ENCODE data around the gene WDR27.

Gene WDR27

DNA sequence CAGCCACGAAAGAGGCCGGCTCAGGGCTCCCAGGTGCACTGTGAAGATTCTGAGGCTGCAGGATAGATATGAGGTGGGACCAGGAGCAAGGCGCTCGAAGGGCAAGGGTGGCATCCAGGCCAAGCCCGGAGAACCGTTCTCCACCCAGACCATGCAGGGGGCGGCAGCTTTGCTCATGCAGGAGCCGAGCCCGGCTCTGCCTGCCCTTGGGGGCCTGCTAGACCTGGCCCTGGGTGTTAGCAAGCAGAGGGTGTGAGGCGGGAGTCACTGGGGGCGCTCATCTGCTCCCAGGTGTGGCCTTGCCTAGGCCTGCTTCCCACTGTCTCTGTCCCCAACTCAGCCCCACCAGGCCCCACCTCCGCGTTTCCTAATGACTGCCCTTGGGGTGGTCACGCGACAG is 59.4 kb downstream of the WDR27 start:
- Mint-ChIP-seq H3K36me3 (no peaks in the 10 kb centered on the region), H3K4me3 (no peak overlapping the region), H3K27ac (no peak overlapping the region), H3K4me1 (no peaks in the 10 kb centered on the region), H3K9me3 (no peaks in the 10 kb centered on the region)
- DNase-seq (ENCODE audit: low spot score in 2 of 2) (no peak), ATAC-seq (no peak)

DNA sequence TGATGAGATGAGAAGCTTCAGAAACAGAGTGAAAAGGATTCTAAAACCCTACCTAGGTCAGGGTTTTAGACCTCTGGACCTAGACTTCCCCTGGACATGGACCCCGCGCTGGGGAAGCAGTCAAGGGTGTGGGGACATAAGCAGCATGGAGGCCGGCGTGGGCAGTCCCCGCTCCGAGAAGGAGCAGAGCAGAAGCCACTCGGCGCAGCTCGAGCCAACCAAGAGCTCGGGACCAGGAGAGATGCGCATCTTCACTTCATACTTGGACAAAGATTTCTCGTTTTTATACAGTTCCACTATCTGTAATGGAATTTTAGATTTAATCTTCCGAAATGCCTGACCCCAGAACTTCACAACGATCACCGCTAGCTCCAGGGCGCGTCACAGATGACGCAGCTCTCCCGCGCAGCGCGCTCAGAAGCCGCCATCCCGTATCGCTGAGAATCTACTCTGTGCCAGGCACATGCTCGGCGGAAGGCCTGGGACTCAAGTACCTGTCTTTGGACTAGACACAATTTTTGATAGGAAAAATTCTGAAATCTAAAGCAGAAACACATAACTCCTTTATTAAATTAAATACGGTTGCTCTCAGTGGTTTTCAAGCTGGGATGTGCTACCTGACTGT is 60.3 kb downstream of the WDR27 start:
- no peaks in the 10 kb centered on the region for H3K9me3 Mint-ChIP-seq
- no peak overlapping the region for H3K4me3 Mint-ChIP-seq
- no peak for ATAC-seq
- no peaks in the 10 kb centered on the region for H3K36me3 Mint-ChIP-seq
- H3K27ac Mint-ChIP-seq = no peak overlapping the region
- no peaks in the 10 kb centered on the region for H3K4me1 Mint-ChIP-seq
- DNase-seq (ENCODE audit: low spot score in 2 of 2) = no peak

DNA sequence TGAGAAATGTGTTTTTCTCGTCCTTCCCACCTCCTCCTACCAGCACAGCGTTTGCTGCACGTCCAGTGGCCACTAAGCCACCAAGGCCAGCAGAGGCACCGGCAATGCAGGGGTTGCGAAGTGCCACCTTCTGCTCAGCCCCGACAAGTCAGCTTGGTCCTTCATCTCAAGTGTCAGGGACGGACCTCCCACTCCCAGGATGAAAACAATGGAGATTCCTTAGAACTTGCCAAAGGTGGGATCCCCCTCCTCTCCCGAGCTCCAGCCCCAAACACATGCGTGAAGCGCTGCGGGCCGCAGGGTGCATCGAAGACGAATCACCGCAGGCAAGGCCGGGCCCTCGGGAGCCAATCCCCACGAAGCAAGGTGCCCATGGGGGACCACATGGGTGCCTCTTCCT is 60.8 kb downstream of the WDR27 start:
- H3K27ac Mint-ChIP-seq = no peak overlapping the region
- H3K9me3 Mint-ChIP-seq = no peaks in the 10 kb centered on the region
- DNase-seq (ENCODE audit: low spot score in 2 of 2) (no peak), ATAC-seq (no peak)
- H3K4me1 Mint-ChIP-seq = no peaks in the 10 kb centered on the region
- no peak overlapping the region for H3K4me3 Mint-ChIP-seq
- no peaks in the 10 kb centered on the region for H3K36me3 Mint-ChIP-seq

DNA sequence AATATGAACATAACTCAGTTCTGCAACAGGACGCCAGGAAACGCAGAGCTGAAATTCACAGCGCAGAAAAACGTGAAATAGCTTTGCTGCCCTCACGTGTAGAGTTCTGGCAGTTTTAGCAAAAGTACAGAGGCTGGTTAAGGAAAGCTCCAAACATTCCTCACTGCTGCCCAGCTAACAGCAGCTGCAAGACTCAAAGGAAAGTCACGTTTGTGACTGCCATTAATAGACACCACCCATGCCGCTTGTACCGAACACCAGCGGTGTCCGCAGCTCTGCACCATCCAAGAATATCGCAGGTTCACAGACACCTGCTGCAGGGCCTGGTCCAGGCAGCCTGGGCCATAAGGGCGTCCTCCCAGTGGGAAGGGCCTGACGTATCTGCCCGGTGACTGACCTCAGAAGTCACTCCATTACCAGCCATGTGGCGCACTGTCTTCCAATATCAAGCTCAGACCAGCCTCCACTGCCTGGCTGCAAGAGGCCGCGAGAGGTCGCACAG is 61.4 kb downstream of the WDR27 start:
- no peak for DNase-seq (ENCODE audit: low spot score in 2 of 2)
- H3K27ac Mint-ChIP-seq = no peak overlapping the region
- no peak for ATAC-seq
- H3K4me3 Mint-ChIP-seq = no peak overlapping the region
- H3K9me3 Mint-ChIP-seq = no peaks in the 10 kb centered on the region
- no peaks in the 10 kb centered on the region for H3K36me3 Mint-ChIP-seq
- no peaks in the 10 kb centered on the region for H3K4me1 Mint-ChIP-seq

DNA sequence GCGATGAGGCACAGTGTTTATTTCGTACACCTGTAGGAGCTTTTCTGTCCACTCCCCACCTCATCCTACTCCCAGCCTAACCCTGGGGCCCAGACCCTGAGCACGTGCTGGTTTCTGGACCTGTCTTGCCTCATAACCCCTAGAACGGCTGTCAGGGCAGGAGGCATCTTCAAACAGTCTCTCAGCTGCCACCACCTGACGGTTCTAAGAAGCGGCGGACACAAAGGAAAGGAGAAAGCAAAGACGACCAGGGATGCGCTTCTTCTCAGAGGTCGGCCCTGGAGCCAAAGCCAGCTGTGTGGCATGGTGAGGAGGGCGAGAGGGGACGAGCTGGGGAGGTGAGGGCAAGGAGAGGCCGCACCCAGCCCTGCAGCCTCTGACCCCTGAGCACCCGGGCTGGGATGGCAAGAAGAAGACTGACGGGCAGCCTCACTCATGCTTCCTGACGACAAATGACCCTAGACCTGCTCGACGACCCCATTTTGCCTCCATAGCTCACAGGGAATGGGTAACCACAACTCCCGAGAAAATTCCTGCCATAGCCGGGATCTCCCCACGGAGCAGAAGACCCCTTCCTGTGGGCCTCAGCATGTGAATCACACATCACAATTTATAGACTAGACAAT is 62.1 kb downstream of the WDR27 start:
- no peak overlapping the region for H3K4me3 Mint-ChIP-seq

DNA sequence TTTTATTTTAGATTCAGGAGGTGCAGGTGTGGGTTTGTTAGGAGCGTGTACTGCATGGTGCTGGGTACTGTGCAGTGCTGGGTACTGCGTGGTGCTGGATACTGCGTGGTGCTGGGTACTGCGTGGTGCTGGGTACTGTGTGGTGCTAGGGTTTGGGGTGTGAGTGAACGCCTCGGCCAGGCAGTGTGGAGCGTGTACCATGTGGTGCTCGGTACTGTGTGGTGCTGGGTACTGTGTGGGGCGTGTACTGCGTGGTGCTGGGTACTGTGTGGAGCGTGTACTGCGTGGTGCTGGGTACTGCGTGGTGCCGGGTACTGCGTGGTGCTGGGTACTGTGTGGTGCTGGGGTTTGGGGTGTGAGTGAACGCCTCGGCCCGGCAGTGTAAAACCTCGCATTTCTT is 62.9 kb downstream of the WDR27 start:
- DNase-seq (ENCODE audit: low spot score in 2 of 2) (no peak), ATAC-seq (peak; percentile 31)
- no peaks in the 10 kb centered on the region for H3K4me1 Mint-ChIP-seq
- no peak overlapping the region for H3K27ac Mint-ChIP-seq
- no peak overlapping the region for H3K4me3 Mint-ChIP-seq
- no peaks in the 10 kb centered on the region for H3K9me3 Mint-ChIP-seq
- H3K36me3 Mint-ChIP-seq = no peaks in the 10 kb centered on the region

More for the DNA sequence above, 62.1 kb downstream of the WDR27 start:
- no peak overlapping the region for H3K27ac Mint-ChIP-seq
- H3K9me3 Mint-ChIP-seq = no peaks in the 10 kb centered on the region
- no peaks in the 10 kb centered on the region for H3K4me1 Mint-ChIP-seq
- ATAC-seq (no peak), DNase-seq (ENCODE audit: low spot score in 2 of 2) (no peak)
- no peaks in the 10 kb centered on the region for H3K36me3 Mint-ChIP-seq

DNA sequence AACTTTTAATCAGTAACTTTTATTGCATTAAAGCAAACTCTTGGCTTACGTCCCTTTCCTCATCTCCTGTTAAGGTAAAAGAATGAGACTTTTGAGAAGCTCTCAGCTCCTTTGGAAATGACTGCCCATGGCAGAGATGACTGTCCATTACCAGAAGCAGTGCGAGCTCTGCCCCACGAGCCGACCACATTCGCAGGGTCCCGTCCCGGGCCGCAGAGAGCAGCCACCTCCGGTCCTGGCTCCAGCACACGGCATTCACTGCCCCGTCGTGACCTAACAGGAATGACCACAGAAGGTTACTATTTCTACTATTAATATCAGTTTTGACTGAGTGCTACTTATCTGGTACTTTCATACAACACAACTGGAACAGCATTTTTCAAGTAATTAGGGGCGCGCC is 63.4 kb downstream of the WDR27 start:
- H3K36me3 Mint-ChIP-seq = no peaks in the 10 kb centered on the region
- H3K4me1 Mint-ChIP-seq = no peaks in the 10 kb centered on the region
- ATAC-seq = no peak
- no peak for DNase-seq (ENCODE audit: low spot score in 2 of 2)
- H3K9me3 Mint-ChIP-seq = no peaks in the 10 kb centered on the region
- H3K4me3 Mint-ChIP-seq = no peak overlapping the region
- H3K27ac Mint-ChIP-seq = no peak overlapping the region

DNA sequence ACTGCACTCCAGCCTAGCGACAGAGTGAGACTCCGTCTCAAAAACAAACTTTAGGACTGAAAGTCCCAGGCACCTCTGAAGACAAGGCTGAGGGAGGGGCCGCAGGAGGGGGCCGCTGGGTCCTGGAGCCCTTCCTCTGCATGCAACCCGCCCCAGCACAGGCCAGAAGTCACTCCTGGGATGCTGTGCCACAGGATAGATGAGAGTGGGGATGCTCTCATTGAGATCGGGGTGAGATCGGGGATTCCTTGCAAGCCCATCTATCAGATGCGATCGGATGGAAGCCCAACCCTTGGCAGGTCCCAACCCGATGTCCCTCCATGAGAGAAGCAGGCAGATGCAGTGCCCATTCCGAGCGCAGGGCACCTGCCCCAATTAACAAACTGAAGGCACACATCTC is 66.5 kb downstream of the WDR27 start:
- ATAC-seq = no peak
- H3K4me3 Mint-ChIP-seq = no peak overlapping the region
- H3K4me1 Mint-ChIP-seq = no peaks in the 10 kb centered on the region
- no peaks in the 10 kb centered on the region for H3K9me3 Mint-ChIP-seq
- H3K27ac Mint-ChIP-seq = no peak overlapping the region
- H3K36me3 Mint-ChIP-seq = no peaks in the 10 kb centered on the region
- no peak for DNase-seq (ENCODE audit: low spot score in 2 of 2)

DNA sequence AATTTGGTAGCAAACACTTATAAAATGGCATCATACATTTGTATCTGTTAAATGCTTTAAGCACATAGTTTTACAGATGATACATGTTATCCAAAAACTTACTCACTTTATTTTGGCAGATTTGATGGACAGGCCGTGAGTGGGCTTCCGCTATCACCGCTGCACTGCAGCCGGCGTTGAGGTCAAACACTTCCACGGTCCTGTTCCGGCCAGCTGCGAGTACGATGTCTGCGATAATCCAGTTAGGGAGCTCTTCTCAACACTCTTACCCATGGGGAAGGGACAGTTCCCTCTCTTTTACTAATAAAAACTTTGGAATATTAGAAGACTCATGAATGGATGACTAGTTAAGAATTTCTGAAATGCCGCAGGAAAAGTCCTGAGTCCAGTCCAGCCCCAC is 69.0 kb downstream of the WDR27 start:
- no peak overlapping the region for H3K27ac Mint-ChIP-seq

DNA sequence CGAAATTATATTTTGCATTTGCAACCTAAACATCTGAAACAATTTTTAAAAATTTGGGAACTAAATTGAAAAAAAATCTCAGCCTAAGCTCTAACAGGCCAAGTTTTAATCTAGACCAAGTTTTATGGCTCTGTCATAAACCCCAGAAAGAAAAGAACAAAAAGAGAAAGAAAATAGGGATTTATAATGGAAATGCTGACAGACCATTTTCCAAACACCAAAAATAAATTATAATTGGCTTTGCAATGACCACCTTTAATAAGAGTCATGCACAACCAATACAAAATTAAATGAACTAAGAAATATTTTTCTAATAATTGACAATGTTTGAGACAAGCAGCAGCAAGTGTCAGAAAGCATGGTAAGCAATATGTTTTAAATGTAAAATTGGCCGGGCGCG is 72.6 kb downstream of the WDR27 start:
- H3K9me3 Mint-ChIP-seq = no peaks in the 10 kb centered on the region
- H3K4me3 Mint-ChIP-seq = no peak overlapping the region
- ATAC-seq (no peak), DNase-seq (ENCODE audit: low spot score in 2 of 2) (no peak)
- H3K27ac Mint-ChIP-seq = no peak overlapping the region
- H3K36me3 Mint-ChIP-seq = no peaks in the 10 kb centered on the region
- no peaks in the 10 kb centered on the region for H3K4me1 Mint-ChIP-seq

More for the DNA sequence above, 69.0 kb downstream of the WDR27 start:
- Mint-ChIP-seq H3K36me3 (no peaks in the 10 kb centered on the region), H3K4me1 (no peaks in the 10 kb centered on the region), H3K4me3 (no peak overlapping the region), H3K9me3 (no peaks in the 10 kb centered on the region)
- ATAC-seq = no peak
- DNase-seq (ENCODE audit: low spot score in 2 of 2) = no peak

DNA sequence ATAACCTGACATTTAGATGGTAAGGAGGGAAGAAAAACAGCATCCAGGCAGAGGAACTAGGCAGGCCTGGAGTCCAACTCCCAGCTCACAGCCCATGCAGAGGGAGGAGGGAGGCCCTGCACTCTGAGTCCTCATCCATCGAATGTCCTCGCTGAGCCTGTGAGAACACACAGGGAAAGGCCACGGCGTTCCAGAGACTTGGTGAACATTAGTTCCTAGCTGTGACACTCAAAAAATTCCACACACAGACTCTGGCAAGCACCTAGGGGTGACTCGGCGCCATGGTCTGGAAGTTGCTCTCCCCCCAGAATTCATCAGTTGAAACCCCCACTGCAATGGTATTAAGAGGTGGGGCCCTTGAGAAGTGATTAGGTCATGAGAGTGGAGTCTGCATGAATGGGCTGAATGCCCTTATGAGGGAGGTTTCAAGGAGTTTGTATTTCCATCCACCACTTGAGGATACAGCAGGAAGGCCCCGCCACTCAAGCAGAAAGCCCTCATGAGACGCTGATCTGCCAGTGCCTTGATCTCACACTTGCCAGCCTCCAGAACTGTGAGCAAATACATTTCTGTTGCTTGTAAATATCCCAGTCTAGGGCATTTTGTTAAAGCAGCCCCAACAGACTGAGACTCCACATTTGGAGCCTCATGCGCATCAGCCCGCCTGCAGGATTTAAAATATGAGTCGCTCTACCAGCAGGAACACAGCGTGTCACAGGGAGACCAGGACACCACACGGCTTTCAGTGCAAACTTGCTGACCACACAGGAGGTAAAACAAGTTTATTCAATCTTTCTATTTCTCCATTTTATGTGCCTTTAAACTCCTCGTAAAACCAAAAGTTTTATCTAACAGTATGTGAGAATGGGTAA is 73.9 kb downstream of the WDR27 start:
- H3K4me1 Mint-ChIP-seq = no peaks in the 10 kb centered on the region
- no peak for ATAC-seq

DNA sequence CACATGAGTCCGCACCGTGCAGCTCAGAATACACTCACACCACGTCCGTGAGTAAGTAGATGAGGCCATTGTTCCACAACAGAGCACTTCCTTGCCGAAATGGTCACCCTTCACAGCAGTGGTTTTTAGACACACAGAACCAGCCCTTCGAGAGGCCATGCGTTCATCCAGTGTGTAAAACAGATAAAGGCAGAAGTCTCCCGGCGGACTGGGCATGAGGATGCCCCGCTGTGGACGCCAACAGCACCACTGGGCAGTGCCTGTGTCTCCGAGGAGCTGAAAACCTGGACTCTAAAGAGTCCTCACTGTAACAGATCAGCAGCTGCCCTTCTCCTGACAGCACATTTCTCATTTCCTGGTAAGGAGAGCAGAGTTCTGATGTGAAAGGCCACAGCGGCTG is 75.2 kb downstream of the WDR27 start:
- H3K36me3 Mint-ChIP-seq = no peaks in the 10 kb centered on the region
- H3K4me3 Mint-ChIP-seq = no peak overlapping the region
- no peak overlapping the region for H3K27ac Mint-ChIP-seq
- no peaks in the 10 kb centered on the region for H3K4me1 Mint-ChIP-seq
- no peaks in the 10 kb centered on the region for H3K9me3 Mint-ChIP-seq
- ATAC-seq (no peak), DNase-seq (ENCODE audit: low spot score in 2 of 2) (peak in 1 of 2 donors; percentile 38)

More for the DNA sequence above, 73.9 kb downstream of the WDR27 start:
- Mint-ChIP-seq H3K4me3 (no peak overlapping the region), H3K36me3 (no peaks in the 10 kb centered on the region), H3K27ac (no peak overlapping the region), H3K9me3 (no peaks in the 10 kb centered on the region)
- peak in 1 of 2 donors; percentile 32 for DNase-seq (ENCODE audit: low spot score in 2 of 2)

DNA sequence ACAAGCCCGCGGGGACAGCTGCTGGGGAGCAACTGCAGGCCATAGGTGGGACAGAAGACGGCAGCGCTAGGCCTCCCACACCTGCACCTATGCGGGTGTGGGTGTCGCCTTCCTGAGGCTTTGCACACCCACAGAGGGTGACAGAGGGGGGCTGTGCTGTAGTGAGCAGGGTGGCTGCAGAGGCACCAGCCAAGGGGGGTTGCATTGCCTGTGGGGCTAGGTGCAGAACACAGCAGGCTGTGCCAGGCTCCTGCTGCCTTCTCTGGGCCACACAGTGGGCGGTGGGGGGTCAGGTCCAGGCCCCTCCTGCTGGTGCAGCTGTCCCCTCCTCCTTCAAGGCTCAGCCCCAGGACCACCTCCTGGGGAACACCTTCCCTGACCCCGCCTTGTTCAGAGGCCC is 75.7 kb downstream of the WDR27 start:
- DNase-seq (ENCODE audit: low spot score in 2 of 2) = peak in 1 of 2 donors; percentile 43
- peak; percentile 19 for ATAC-seq
- H3K4me3 Mint-ChIP-seq = no peak overlapping the region
- H3K9me3 Mint-ChIP-seq = no peaks in the 10 kb centered on the region
- no peaks in the 10 kb centered on the region for H3K36me3 Mint-ChIP-seq
- H3K27ac Mint-ChIP-seq = peak overlapping the region; percentile 23
- no peaks in the 10 kb centered on the region for H3K4me1 Mint-ChIP-seq

DNA sequence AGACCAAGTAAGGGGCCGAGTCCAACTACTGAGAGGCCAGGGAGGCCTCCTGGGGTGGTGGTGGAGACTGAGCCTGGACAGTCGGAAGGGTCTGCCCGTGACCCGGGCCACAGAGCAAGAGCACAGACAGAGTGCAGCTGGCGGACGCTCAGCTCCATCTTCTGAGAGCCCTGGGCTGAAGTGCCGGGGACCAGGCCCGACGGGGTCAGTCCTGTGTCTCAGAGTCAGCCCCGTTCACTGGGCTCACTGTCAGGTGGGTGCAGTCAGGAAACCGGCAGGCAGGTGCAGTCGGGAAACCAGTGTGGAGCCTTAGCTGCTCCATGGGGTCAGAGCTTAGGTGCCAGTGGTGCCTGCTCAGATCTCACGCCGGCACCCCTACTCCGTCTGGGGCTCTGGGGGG is 76.5 kb downstream of the WDR27 start:
- Mint-ChIP-seq H3K9me3 (no peaks in the 10 kb centered on the region), H3K4me3 (no peak overlapping the region), H3K27ac (peak overlapping the region; percentile 23), H3K36me3 (no peaks in the 10 kb centered on the region), H3K4me1 (no peaks in the 10 kb centered on the region)
- ATAC-seq (no peak), DNase-seq (ENCODE audit: low spot score in 2 of 2) (peak in 1 of 2 donors; percentile 29)

DNA sequence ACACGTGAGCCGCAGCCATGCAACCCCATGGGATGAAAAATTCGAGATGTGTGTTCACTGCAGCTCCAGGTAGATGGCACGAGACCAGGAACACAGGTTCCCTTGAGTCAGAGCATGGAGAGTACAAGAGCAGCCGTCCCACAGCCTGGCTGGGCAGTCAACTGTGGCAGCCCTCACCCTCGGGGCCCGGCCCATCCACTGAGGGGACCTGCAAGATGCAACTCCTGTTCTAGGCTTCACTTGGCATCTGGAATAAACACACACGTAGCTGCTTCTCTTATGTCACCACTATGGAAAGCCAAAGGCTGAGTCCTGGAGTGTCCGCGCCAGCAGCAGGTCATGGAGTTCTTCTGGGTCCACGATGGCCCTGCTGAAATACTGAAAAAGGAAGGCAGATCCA is 77.0 kb downstream of the WDR27 start:
- DNase-seq (ENCODE audit: low spot score in 2 of 2) = peak in 1 of 2 donors; percentile 23
- no peaks in the 10 kb centered on the region for H3K4me1 Mint-ChIP-seq
- no peaks in the 10 kb centered on the region for H3K36me3 Mint-ChIP-seq
- no peak overlapping the region for H3K27ac Mint-ChIP-seq
- ATAC-seq = no peak
- H3K9me3 Mint-ChIP-seq = no peaks in the 10 kb centered on the region
- no peak overlapping the region for H3K4me3 Mint-ChIP-seq

DNA sequence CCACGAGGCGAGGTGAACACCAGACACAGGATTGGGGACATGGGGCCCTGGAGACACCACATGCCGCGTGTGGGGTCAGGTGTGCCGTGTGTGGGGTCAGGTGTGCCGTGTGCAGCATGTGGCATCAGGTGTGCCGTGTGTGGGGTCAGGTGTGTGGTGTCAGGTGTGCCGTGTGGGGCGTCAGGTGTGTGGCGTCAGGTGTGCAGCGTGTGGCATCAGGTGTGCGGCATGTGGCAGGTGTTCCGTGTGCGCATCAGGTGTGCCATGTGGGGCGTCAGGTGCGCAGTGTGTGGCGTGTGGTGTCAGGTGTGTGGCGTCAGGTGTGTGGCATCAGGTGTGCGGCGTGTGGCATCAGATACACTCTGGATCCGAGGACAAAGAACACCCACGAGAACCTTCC is 77.9 kb downstream of the WDR27 start:
- no peaks in the 10 kb centered on the region for H3K36me3 Mint-ChIP-seq
- DNase-seq (ENCODE audit: low spot score in 2 of 2) (no peak), ATAC-seq (no peak)
- H3K27ac Mint-ChIP-seq = no peak overlapping the region
- no peaks in the 10 kb centered on the region for H3K4me1 Mint-ChIP-seq
- no peak overlapping the region for H3K4me3 Mint-ChIP-seq
- H3K9me3 Mint-ChIP-seq = no peaks in the 10 kb centered on the region
